ENCODE results near the gene CD19. TPM values are rescaled to one million over a fixed set of nuclear protein-coding genes. Genes with fewer than 3 reads are reported as not detected.
"Not testable (repeated sequence)": the region's sequence is repeated elsewhere in the genome, so short reads cannot be mapped to it uniquely, and the experiment has no call there.

CD19 gene
- total RNA-seq, 2 donors from 2014 or later = 0.46 to 0.51 TPM

GRCh38 chr16:28886945-28887344 is 44.8 kb upstream of the CD19 start:
- intact Hi-C loops (cut with DNase I) = no loop called here
- no peaks in the 10 kb centered on the region for H3K9me3 ChIP-seq
- 67% methylated on average over 10 of the region's 10 CpGs for WGBS
- no peak for TF ChIP-seq POLR2AphosphoS5 (IDR thresholded peaks at IDR 0.05)
- no peak overlapping the region for H3K27ac ChIP-seq
- DNase-seq (ENCODE audit: low spot score) = no peak
- no peaks in the 10 kb centered on the region for H3K4me1 ChIP-seq (replicated peaks)
- H3K36me3 ChIP-seq = no peaks in the 10 kb centered on the region
- no peak overlapping the region for H3K4me3 ChIP-seq
- H3K27me3 ChIP-seq (replicated peaks; ENCODE audit: insufficient read depth) = no peaks in the 10 kb centered on the region

- H3K4me1 ChIP-seq (replicated peaks); H3K4me3 ChIP-seq; H3K36me3 ChIP-seq; H3K27ac ChIP-seq; intact Hi-C loops (cut with DNase I); H3K9me3 ChIP-seq; H3K27me3 ChIP-seq (replicated peaks; ENCODE audit: insufficient read depth); DNase-seq (ENCODE audit: low spot score): not testable (repeated sequence)
- WGBS = 96% methylated on average over 5 of the region's 5 CpGs
These were observed 41.4 kb upstream of the CD19 start for GRCh38 chr16:28890355-28890754.

- WGBS = 79% methylated on average over 14 of the region's 14 CpGs
- intact Hi-C loops (cut with DNase I) = no loop called here
These were observed 39.5 kb upstream of the CD19 start for GRCh38 chr16:28891964-28892890.

GRCh38 chr16:28893291-28893690 is 38.5 kb upstream of the CD19 start:
- Histone ChIP-seq H3K4me1 (replicated peaks) (no peaks in the 10 kb centered on the region), H3K4me3 (no peak overlapping the region), H3K36me3 (no peaks in the 10 kb centered on the region), H3K27ac (no peak overlapping the region), H3K9me3 (no peaks in the 10 kb centered on the region), H3K27me3 (replicated peaks; ENCODE audit: insufficient read depth) (no peaks in the 10 kb centered on the region)
- WGBS = 84% methylated on average over 4 of the region's 4 CpGs
- intact Hi-C loops (cut with DNase I) = no loop called here
- no peak for DNase-seq (ENCODE audit: low spot score)
- TF ChIP-seq POLR2A (IDR thresholded peaks at IDR 0.05) (no peak), CTCF (IDR thresholded peaks at IDR 0.05) (no peak)

More at GRCh38 chr16:28891964-28892890, 39.5 kb upstream of the CD19 start:
- H3K27ac ChIP-seq = no peak overlapping the region
- no peaks in the 10 kb centered on the region for H3K4me1 ChIP-seq (replicated peaks)
- TF ChIP-seq POLR2AphosphoS5 (IDR thresholded peaks at IDR 0.05) (no peak), POLR2A (IDR thresholded peaks at IDR 0.05) (no peak), CTCF (IDR thresholded peaks at IDR 0.05) (no peak)
- H3K36me3 ChIP-seq = no peaks in the 10 kb centered on the region
- no peak overlapping the region for H3K4me3 ChIP-seq
- no peaks in the 10 kb centered on the region for H3K9me3 ChIP-seq
- DNase-seq (ENCODE audit: low spot score) = no peak
- H3K27me3 ChIP-seq (replicated peaks; ENCODE audit: insufficient read depth) = no peaks in the 10 kb centered on the region

GRCh38 chr16:28895609-28896008 is 36.2 kb upstream of the CD19 start:
- H3K27ac ChIP-seq = no peak overlapping the region
- 97% methylated on average over 4 of the region's 4 CpGs for WGBS
- H3K4me3 ChIP-seq = no peak overlapping the region
- DNase-seq (ENCODE audit: low spot score) = no peak
- no peaks in the 10 kb centered on the region for H3K9me3 ChIP-seq
- H3K27me3 ChIP-seq (replicated peaks; ENCODE audit: insufficient read depth) = no peaks in the 10 kb centered on the region
- intact Hi-C loops (cut with DNase I) = no loop called here
- H3K36me3 ChIP-seq = no peaks in the 10 kb centered on the region
- H3K4me1 ChIP-seq (replicated peaks) = no peaks in the 10 kb centered on the region
- TF ChIP-seq POLR2AphosphoS5 (IDR thresholded peaks at IDR 0.05) (no peak), POLR2A (IDR thresholded peaks at IDR 0.05) (no peak), CTCF (IDR thresholded peaks at IDR 0.05) (no peak)

GRCh38 chr16:28897826-28898225 is 33.9 kb upstream of the CD19 start:
- Histone ChIP-seq H3K4me3 (no peak overlapping the region), H3K27ac (no peak overlapping the region), H3K4me1 (replicated peaks) (no peaks in the 10 kb centered on the region), H3K27me3 (replicated peaks; ENCODE audit: insufficient read depth) (no peaks in the 10 kb centered on the region), H3K36me3 (no peaks in the 10 kb centered on the region), H3K9me3 (no peaks in the 10 kb centered on the region)
- 79% methylated on average over 4 of the region's 4 CpGs for WGBS
- no peak for DNase-seq (ENCODE audit: low spot score)
- intact Hi-C loops (cut with DNase I) = no loop called here
- no peak for TF ChIP-seq POLR2AphosphoS5 (IDR thresholded peaks at IDR 0.05)
- no peak for TF ChIP-seq POLR2A (IDR thresholded peaks at IDR 0.05)
- no peak for TF ChIP-seq CTCF (IDR thresholded peaks at IDR 0.05)
